ENCODE results near the gene GXYLT2.

The GXYLT2 gene

DNA sequence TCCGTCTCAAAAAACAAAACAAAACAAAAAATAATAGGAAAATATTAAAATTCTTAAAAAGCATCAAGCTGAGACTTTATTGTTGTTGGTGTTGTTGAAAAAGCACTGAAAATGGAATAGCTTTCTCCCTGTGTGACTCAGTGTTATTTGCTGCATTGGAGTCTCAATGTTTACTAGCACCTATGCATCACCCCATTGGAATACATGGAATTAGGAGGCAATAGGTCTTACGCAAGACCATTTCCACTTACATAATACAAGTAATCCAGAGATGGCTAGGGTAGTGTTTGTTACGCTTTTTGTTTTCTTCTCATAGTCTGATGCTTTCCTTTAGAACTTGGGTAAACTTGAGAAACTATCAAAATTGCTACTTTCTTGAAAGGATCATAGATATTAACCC is 15.2 kb downstream of the GXYLT2 start:
- TF ChIP-seq, protein P1, sequence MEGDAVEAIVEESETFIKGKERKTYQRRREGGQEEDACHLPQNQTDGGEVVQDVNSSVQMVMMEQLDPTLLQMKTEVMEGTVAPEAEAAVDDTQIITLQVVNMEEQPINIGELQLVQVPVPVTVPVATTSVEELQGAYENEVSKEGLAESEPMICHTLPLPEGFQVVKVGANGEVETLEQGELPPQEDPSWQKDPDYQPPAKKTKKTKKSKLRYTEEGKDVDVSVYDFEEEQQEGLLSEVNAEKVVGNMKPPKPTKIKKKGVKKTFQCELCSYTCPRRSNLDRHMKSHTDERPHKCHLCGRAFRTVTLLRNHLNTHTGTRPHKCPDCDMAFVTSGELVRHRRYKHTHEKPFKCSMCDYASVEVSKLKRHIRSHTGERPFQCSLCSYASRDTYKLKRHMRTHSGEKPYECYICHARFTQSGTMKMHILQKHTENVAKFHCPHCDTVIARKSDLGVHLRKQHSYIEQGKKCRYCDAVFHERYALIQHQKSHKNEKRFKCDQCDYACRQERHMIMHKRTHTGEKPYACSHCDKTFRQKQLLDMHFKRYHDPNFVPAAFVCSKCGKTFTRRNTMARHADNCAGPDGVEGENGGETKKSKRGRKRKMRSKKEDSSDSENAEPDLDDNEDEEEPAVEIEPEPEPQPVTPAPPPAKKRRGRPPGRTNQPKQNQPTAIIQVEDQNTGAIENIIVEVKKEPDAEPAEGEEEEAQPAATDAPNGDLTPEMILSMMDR (IDR thresholded peaks at IDR 0.05; ENCODE audit: low read depth, low read length, missing control alignments): no peak
- DNase-seq (ENCODE audit: low read depth): no peak
- H3K4me3 ChIP-seq (ENCODE audit: low read depth, low read length): no peak overlapping the region

GRCh38 chr3:72904163-72904562 is 16.3 kb downstream of the GXYLT2 start:
- no peak overlapping the region for H3K4me3 ChIP-seq (ENCODE audit: low read depth, low read length)
- DNase-seq (ENCODE audit: low read depth): no peak
- TF ChIP-seq, protein P1 (IDR thresholded peaks at IDR 0.05; ENCODE audit: low read depth, low read length, missing control alignments): no peak

- H3K4me3 ChIP-seq (ENCODE audit: low read depth, low read length): no peak overlapping the region
- no peak for DNase-seq (ENCODE audit: low read depth)
- TF ChIP-seq, protein P1 (IDR thresholded peaks at IDR 0.05; ENCODE audit: low read depth, low read length, missing control alignments): no peak
Measured at GRCh38 chr3:72906154-72906553, 18.3 kb downstream of the GXYLT2 start.

DNA sequence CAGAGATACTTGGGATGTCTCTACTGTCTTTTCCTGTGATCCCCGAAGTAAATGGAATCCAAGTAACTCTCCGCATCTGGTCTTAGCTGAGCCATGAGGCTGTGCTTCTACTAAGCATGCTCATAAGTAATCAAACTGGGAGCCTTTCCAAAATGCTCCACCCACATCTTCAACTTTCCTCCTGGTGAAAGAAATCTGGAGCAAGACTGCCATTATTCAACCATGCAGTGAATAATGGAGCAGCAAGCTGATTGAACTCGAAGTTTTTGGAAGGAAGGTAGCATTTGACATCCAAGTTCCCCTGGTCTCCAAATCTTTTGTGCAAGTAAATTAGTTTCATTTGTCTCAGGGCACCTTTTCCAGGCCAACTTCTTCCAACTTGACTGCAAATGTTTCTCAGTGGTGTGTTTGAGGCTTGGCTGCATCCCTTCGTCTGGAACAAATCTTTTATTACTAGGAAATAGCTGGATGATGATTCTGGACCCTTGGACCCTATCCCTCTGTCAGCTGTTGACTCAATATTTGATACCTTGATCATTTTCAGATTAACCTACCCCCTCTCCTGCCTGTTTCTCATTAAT is 19.4 kb downstream of the GXYLT2 start:
- no peak overlapping the region for H3K4me3 ChIP-seq (ENCODE audit: low read depth, low read length)
- TF ChIP-seq, protein P1 (IDR thresholded peaks at IDR 0.05; ENCODE audit: low read depth, low read length, missing control alignments): no peak
- DNase-seq (ENCODE audit: low read depth): no peak

DNA sequence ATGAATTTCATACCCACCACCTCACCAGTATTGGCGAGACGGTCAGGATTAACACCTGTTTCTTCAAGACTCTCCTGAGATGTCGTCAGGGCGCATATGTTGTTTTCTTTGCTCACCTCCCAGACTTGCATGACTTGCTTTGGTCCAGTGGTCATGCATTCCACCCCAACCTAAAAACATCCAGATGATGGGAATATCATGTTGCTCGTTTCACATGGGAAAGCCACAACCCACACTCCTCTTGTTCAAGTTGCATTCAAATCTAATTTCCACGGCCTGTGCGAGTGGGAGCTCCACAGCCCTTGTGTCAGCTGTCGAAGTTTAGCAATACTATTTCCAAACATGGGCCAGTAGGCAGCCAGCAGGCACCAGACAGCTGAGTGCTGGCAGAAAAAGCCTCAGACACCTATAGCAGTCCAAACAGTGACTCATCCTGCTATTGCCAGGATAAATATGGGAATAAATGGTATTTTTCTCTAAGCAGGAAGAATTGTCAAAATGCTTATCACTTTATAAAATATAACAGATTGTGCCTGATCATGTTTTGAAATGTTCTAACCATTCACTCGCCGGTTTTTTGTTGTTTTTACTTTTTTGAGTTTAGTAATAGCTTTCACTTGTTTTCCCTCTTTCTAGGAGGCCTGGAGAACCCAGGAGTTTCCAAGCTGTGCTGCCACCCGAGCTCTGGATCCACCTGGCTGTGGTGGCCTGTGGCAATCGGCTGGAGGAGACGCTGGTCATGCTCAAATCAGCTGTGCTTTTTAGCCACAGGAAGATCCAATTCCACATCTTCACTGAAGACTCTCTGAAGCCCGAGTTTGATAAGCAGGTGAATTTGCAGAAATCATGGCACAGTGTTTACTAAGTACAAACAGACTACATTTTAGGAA is 20.1 kb downstream of the GXYLT2 start:
- no peak overlapping the region for H3K4me3 ChIP-seq (ENCODE audit: low read depth, low read length)
- DNase-seq (ENCODE audit: low read depth): no peak
- TF ChIP-seq, protein P1 (IDR thresholded peaks at IDR 0.05; ENCODE audit: low read depth, low read length, missing control alignments): no peak

DNA sequence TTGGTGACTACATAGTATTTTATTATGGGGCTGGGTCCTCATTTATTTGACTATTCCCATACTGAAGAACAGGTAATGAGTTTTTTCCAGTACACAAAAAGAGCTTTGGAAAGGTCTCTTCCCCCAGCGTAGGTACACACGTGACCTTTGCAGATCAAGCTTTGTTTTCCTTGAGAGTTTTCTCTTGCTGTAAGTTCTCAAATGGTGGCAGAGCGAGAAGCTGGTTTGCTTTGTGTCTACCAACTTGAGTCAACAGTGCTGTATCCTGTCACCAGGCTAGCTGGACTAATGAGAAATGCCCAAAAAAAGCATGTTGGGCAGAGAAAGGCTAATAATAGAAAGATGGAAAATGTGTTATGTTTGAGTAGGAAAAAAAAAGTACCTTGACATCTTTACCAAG is 21.7 kb downstream of the GXYLT2 start:
- TF ChIP-seq, protein P1 (IDR thresholded peaks at IDR 0.05; ENCODE audit: low read depth, low read length, missing control alignments): no peak
- no peak for DNase-seq (ENCODE audit: low read depth)
- no peak overlapping the region for H3K4me3 ChIP-seq (ENCODE audit: low read depth, low read length)

All from GM12864 (cell line).